ENCODE results near the gene AQP12B. TPM values are rescaled to one million over a fixed set of nuclear protein-coding genes. Genes with fewer than 3 reads are reported as not detected.
"Not testable (repeated sequence)": the region's sequence is repeated elsewhere in the genome, so short reads cannot be mapped to it uniquely, and the experiment has no call there.

AQP12B gene
- polyA plus RNA-seq, 4 donors: 0.19 to 2.8 (median 0.60) TPM

- DNase-seq (ENCODE audit: low read depth in 4 of 4, low spot score in 2 of 4): no peak
Observed at GRCh38 chr2:240701736-240702639, 19.3 kb upstream of the AQP12B start.

DNA sequence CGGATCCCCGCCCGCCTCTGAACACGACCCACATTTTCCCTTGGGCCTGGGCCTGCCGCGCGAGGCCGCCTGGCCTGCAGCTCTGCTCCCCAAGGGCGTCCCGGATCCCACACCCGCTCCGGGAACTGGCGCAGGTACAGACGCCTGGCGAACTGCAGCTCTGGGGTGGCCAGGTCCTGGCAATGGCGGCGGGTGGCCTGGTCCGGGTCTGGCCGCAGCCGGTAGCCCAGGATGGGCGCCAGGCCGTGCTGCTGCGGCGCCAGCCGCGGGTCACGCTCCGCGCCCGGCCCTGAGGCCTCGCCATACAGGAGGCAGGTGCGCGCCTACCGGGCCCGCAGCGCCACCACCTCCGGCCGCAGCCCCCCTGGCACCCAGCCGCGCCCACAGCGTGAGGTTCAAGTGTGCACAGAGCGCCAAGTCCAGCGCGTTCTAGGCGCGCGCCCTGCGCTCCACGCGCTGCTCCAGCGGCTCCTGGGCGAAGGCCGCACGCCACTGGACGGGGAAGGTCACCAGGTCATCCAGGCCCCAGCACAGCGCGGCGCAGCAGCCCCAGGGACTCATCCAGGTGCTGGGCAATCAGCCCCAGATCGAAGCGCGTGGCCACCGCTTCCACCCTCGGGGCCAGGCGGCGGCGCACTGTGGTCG lies 18.5 kb upstream of the AQP12B start:
- DNase-seq (ENCODE audit: low read depth in 4 of 4, low spot score in 2 of 4): no peak

- not testable (repeated sequence) for DNase-seq (ENCODE audit: low read depth in 4 of 4, low spot score in 2 of 4)
Observed at GRCh38 chr2:240700616-240701015, 17.9 kb upstream of the AQP12B start.

GRCh38 chr2:240699835-240700234 lies 17.1 kb upstream of the AQP12B start:
- DNase-seq (ENCODE audit: low read depth in 4 of 4, low spot score in 2 of 4): not testable (repeated sequence)

GRCh38 chr2:240698852-240699561 lies 16.3 kb upstream of the AQP12B start:
- DNase-seq (ENCODE audit: low read depth in 4 of 4, low spot score in 2 of 4): not testable (repeated sequence)

- not testable (repeated sequence) for DNase-seq (ENCODE audit: low read depth in 4 of 4, low spot score in 2 of 4)
Observed at GRCh38 chr2:240696469-240696868, 13.8 kb upstream of the AQP12B start.

- not testable (repeated sequence) for DNase-seq (ENCODE audit: low read depth in 4 of 4, low spot score in 2 of 4)
Observed at GRCh38 chr2:240695593-240695992, 12.9 kb upstream of the AQP12B start.

DNA sequence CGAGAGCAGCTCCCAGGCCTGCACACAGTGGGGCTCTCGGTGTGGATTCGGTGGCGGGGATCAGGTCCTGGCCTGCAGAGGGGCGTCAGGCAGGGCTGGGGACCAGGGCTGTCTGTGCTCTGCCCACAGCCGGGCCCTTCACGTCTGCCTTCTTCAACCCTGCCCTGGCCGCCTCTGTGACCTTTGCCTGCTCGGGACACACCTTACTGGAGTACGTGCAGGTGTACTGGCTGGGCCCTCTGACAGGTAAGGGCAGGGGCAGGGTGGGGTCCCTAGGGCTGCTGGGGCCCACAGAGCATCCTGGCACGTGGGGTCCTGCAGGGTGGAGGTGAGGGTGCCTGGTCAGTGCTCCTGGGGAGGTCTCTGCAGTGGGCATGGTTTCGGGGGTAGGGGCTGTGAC lies 11.6 kb upstream of the AQP12B start:
- DNase-seq (ENCODE audit: low read depth in 4 of 4, low spot score in 2 of 4): not testable (repeated sequence)

DNA sequence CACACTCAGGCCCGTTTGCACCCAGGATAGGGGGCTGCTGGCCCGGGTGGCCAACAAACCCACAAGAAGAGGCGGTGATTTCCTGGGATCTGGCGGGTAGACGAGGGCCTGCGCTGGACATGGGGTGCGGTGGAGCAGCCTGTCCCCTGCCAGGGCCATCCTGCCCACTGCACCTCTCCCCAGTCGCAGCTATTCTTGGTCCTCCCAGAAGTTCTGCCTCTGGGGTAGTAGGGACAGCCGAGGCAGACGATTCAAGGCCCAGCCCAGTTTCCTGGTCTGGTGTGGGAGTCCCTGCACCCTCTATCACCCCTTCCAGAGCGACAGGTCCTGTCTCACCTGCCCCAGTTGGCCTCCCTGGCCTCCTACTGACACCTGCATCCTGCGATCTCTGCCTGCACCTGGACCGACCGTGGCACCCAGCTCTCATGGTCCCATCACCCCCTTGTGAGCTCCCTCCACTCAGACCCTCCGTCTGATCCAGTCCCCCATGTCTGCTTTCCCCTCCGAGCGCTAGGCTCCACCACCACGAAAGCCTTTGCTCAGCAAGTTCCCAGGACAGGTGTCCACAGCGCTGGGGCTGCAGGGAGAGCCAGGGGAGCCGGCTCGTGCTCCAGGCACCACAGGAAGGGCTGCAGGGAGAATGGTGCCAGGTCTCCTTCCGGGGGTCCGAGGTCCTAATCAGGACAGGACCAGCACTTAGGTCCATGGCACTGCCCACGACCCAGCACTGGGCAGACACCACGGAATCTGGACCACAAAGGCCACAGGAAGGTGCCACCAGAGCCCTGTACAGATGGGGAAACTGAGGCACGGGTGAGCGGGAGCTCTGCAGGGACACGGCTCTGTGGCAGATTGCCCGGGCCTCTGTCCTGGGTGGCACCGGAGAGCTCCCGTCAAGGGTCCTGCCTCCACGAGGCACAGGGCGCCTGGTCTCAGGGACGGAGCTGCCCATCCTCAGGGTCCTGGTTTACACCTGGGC lies 10.2 kb upstream of the AQP12B start:
- not testable (repeated sequence) for DNase-seq (ENCODE audit: low read depth in 4 of 4, low spot score in 2 of 4)

- DNase-seq (ENCODE audit: low read depth in 4 of 4, low spot score in 2 of 4): not testable (repeated sequence)
Observed at GRCh38 chr2:240691631-240692420, 9.1 kb upstream of the AQP12B start, which contains the start of gene AQP12A. Gene AQP12A (plus strand): TSS chr2:240691866. CDS start chr2:240691914, 48 bp downstream.

GRCh38 chr2:240691075-240691427 lies 8.4 kb upstream of the AQP12B start:
- DNase-seq (ENCODE audit: low read depth in 4 of 4, low spot score in 2 of 4): not testable (repeated sequence)

- DNase-seq (ENCODE audit: low read depth in 4 of 4, low spot score in 2 of 4): not testable (repeated sequence)
Observed at GRCh38 chr2:240690421-240691074, 7.9 kb upstream of the AQP12B start.

GRCh38 chr2:240689975-240690374 lies 7.3 kb upstream of the AQP12B start:
- no peak for DNase-seq (ENCODE audit: low read depth in 4 of 4, low spot score in 2 of 4)

- no peak for DNase-seq (ENCODE audit: low read depth in 4 of 4, low spot score in 2 of 4)
Observed at GRCh38 chr2:240688553-240688919, 5.9 kb upstream of the AQP12B start.

- no peak for DNase-seq (ENCODE audit: low read depth in 4 of 4, low spot score in 2 of 4)
Observed at GRCh38 chr2:240687741-240688552, 5.3 kb upstream of the AQP12B start.

GRCh38 chr2:240687045-240687740 lies 4.5 kb upstream of the AQP12B start:
- peak in 2 of 4 donors; percentile 15 to 52 for DNase-seq (ENCODE audit: low read depth in 4 of 4, low spot score in 2 of 4)

GRCh38 chr2:240686460-240686859 lies 3.8 kb upstream of the AQP12B start:
- DNase-seq (ENCODE audit: low read depth in 4 of 4, low spot score in 2 of 4): no peak

All from left renal cortex interstitium (tissue), 4 donors.